HG03575 (cell line): ENCODE measurements around the gene TGIF2.
"Not testable (repeated sequence)": the region's sequence is repeated elsewhere in the genome, so short reads cannot be mapped to it uniquely, and the experiment has no call there.

Experiments used
- ATAC-seq: cut with Tn5 transposase; IDR thresholded peaks from one replicate; pipeline ENCODE4 v1.9.1; 2021; ENCODE audit not compliant: unreplicated experiment, insufficient number of reproducible peaks, low FRiP score; ENCODE audit errors: extremely low read depth

The TGIF2 gene

GRCh38 chr20:36633285-36633772 is 59.9 kb downstream of the TGIF2 start:
- no peak for ATAC-seq

DNA sequence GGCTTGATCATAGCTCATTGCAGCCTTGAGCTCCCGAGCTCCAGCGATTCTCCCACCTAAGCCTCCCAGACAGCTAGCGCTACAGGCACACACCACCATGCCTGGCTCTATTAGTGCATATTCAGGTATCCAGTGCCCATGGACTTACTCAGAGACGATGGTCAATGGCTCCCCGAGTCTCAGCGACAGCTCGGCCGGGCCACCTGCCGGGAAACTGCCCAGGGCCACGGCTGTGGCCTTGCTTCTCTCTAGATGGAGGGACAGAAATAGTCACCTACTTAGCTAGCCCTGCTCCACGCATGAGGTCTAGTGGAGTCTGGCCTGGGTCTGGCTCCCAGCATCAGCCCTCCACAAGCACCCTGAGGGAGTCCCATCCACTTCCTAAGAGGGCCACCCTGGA is 60.9 kb downstream of the TGIF2 start:
- no peak for ATAC-seq

DNA sequence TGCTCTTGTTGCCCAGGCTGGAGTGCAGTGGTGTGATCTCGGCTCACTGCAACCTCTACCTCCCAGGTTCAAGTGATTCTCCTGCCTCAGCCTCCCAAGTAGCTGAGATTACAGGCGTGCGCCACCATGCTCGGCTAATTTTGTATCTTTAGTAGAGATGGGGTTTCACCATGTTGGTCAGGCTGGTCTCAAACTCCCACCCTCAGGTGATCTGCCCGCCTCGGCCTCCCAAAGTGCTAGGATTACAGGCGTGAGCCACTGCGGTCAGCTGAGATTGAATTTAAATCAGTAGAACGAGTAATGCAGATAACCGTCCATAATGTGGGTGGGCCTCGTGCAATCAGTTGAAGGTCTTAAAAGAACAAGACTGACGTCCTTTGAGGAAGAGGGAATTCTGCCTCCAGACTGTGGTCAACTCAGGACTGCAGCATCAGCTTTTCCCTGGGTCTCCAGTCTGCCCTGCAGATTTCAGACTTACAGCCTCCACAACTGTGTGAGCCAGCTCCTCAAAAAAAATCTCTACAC is 65.5 kb downstream of the TGIF2 start:
- not testable (repeated sequence) for ATAC-seq

DNA sequence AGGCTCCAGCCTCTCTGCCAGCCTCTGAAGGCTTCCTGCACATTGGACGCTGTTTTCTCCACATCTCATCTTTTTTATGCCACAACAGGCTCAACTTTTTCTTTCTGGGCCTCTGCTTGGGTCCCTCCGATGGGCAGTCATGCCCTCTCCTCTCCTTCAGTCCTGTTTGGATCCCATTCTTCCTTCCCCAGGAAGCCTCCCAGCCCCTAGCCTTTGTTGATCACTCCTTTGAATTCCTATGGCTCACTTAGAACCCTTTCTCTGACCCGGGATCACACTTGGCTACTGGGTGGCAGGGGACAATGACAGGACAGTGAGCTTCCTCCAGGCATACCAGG is 68.1 kb downstream of the TGIF2 start:
- ATAC-seq: no peak

GRCh38 chr20:36642136-36642535 is 68.7 kb downstream of the TGIF2 start:
- no peak for ATAC-seq
